HG02938 (cell line): ENCODE data around the gene MYOC.
A peak's percentile ranks its signal among the peaks of the same experiment; 100 is the strongest.
"Not testable (repeated sequence)": the region's sequence is repeated elsewhere in the genome, so short reads cannot be mapped to it uniquely, and the experiment has no call there.

ENCODE experiments used
- ATAC-seq: cut with Tn5 transposase; IDR thresholded peaks from one replicate; pipeline ENCODE4 v1.9.1; 2021; ENCODE audit warnings: mild to moderate bottlenecking, moderate library complexity; ENCODE audit not compliant: unreplicated experiment

MYOC gene

DNA sequence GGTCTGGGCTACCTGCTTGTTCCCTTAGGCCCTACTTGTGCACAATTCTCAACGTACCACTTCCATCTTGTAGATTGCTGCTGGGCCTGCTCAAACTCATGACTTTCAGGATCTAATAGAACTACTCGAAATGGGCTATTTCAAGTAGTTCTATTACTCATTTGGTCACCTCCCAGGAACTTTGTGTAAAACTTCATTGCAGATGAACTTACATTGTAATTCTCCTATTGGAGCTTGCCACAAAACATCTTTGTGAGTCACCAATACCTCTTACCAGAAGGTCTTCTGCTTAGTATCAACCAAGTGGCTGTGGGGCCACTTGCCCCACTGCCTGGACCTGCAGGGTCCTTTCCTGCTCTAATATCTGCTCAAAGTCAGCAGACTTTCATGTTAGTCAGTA, 41.2 kb downstream of the MYOC start:
- ATAC-seq, result no peak

GRCh38 chr1:171610385-171610784, 42.1 kb downstream of the MYOC start:
- peak; percentile 46 for ATAC-seq

DNA sequence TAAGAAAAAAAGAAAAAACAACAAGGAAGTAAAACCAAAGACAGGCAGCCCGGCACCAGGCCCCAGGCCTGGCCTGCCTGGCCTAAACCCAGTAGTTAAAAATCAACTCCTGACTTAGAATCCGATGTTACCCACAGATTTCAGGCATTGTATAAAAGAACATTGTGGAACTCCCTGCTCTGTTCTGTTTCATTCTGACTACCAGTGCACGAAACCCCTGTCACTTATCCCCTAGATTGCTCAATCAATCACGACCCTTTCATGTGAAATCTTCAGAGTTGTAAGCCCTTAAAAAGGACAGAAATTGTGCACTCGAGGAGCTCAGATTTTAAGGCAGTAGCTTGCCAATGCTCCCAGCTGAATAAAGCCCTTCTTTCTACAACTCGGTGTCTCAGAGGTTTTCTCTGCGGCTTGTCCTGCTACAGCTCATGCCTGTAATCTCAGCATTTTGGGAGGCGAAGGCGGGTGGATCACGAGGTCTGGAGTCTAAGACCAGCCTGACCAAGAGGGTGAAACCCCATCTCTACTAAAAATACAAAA, 46.0 kb downstream of the MYOC start:
- ATAC-seq, result peak; percentile 54

- not testable (repeated sequence) for ATAC-seq
These were observed 49.4 kb downstream of the MYOC start for GRCh38 chr1:171603042-171603441.

GRCh38 chr1:171600862-171601261, 51.6 kb downstream of the MYOC start:
- ATAC-seq, result no peak

- ATAC-seq, result not testable (repeated sequence)
These were observed 52.2 kb downstream of the MYOC start for GRCh38 chr1:171600310-171600709.

DNA sequence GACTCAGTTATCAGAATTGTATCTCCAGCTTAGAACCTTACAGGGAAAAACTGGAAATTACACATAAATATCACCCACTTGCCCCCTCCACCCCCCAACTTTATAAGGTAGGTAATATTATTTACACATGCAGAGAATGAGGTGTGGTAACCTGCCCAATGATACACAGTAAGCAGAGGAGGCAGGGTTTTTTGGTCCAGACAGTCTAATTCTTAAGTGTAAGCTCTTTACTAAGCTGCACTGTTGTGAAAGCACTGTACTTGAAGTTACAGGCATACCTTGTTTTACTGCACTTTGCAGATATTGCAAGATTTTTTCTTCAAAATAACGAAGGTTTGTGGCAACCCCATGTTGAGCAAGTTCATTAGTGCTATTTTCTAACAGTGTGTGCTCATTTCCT, 55.3 kb downstream of the MYOC start:
- ATAC-seq, result no peak

- ATAC-seq, result no peak
These were observed 55.8 kb downstream of the MYOC start for GRCh38 chr1:171596705-171597104.

DNA sequence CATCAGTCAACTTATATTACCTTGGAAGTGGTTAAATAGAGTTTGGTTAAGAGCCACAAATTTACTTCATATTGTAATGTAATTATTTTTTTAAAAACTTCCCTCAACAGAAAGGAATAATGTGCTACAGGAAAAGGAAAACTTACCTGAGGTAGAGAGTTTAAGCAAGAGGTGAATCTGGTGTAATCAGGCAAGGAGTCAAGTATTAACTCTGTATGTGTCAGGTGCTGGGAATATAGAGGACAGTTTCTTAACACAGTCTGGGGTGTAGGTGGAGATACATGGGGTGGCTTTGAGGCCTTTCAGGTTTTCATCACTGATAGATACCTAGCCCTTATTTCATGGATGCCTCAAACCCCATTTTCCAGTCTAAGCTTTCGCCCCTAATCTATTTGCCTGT, 56.4 kb downstream of the MYOC start:
- ATAC-seq, result no peak

DNA sequence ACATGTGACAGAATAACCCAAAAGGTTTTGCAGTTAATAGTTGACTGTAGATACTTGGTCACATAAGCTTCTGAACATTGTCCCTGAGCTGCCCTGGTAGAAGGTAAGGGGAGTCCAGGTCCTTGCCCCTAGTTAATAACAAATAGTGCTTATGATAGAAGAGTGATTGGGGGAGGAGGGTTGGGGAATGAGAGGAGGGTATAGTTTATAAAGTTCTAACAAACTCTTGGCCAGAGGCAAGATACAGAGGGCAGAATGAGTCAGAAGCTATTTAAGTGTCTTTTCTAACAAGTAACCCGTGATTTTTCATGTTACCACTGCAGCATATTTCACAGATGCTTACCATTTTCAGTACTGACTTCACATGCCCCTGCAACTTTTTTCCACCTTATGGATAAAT, 57.2 kb downstream of the MYOC start:
- no peak for ATAC-seq

DNA sequence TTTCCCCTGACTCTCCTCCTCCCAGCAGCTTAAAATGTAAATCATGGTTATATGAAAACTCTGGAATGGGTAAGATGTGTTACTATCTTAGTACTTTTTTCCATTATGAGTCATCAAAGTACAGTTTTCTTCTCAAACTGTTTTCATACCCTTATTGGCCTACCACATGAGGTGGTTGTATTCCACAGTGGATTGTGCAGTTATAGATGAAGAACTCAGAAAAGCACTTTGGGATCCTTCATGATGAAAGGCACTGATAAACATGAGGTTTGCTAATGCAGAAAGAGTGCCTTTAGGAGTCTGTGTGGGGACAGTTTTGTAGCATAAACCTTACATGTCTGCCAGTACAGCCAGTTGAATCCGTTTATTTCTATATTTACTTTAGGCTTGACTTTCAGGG, 62.5 kb downstream of the MYOC start:
- no peak for ATAC-seq

DNA sequence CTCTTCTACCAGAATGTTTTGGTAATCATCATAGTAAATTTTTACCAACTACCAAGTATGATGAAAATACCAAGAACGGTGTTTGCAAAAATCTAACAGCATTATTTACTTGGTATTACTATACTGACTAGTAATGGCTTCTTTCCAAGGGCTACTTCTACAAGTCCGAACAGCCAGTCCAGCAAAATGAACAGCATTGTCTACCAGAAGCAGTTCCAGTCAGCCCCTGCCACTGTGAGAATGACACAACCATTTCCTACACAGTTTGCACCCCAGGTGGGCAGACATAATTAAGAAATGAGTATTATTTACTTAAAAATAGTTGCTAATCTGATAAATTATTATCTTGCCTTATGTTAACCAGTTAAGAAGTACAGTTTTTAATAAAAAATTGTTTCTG, 64.3 kb downstream of the MYOC start:
- no peak for ATAC-seq

DNA sequence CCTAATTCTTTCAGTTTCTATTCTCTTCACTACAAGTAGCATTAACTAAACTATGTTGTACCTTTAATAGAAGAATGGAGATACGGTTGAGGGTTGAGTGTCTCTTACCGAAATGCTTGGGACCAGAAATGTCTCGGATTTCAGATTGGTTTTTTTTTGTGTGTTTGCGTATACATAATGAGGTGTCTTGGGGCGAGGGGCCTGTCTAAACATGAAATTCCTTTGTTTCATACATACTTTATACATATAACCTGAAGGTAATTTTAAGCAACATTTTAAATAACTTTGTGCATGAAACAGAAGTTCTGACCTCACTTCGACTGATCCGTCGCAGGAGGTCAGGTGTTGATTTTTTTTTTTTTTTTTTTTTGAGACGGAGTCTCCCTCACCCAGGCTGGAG, 66.8 kb downstream of the MYOC start:
- ATAC-seq, result no peak
